Smooth muscle cell (in vitro differentiated cells): Measurements from ENCODE around the gene ZBTB9. TPM values are rescaled to one million over a fixed set of nuclear protein-coding genes. Genes with fewer than 3 reads are reported as not detected.

Experiments used
- DNase-seq: peaks from one replicate; lab custom pipeline; 2025; ENCODE audit not compliant: unreplicated experiment; lab: John Stamatoyannopoulos, UW
- H2AFZ ChIP-seq: fragments of 200-600 bp; sonication (generic); 2 replicates; pipeline ENCODE4 v1.6.0; 2016; ENCODE audit warnings: antibody characterized with exemption, low read depth, mild to moderate bottlenecking
- H3F3A ChIP-seq: fragments of 200-600 bp; sonication (generic); 2 replicates; pipeline ENCODE4 v1.6.0; 2017; ENCODE audit warnings: antibody characterized with exemption, low read depth
- H3K27ac ChIP-seq: fragments of 200-600 bp; sonication (generic); 2 replicates; pipeline ENCODE4 v1.5.1; 2016; ENCODE audit warnings: low read depth, mild to moderate bottlenecking
- H3K27me3 ChIP-seq: fragments of 200-600 bp; sonication (generic); 2 replicates; pipeline ENCODE4 v1.6.1; 2016; ENCODE audit warnings: low read depth, mild to moderate bottlenecking
- H3K36me3 ChIP-seq: fragments of 200-600 bp; sonication (generic); 2 replicates; pipeline ENCODE4 v1.5.1; 2016; ENCODE audit warnings: low read depth
- H3K4me1 ChIP-seq: fragments of 200-600 bp; sonication (generic); 2 replicates; pipeline ENCODE4 v1.5.1; 2016; ENCODE audit warnings: low read depth
- H3K4me2 ChIP-seq: fragments of 200-600 bp; sonication (generic); 2 replicates; pipeline ENCODE4 v1.6.0; 2016; ENCODE audit warnings: mild to moderate bottlenecking
- H3K4me3 ChIP-seq: fragments of 200-600 bp; sonication (generic); 2 replicates; pipeline ENCODE4 v1.5.1; 2016; ENCODE audit warnings: mild to moderate bottlenecking
- H3K79me2 ChIP-seq: fragments of 200-600 bp; sonication (generic); 2 replicates; pipeline ENCODE4 v1.6.0; 2016; ENCODE audit warnings: low read depth, mild to moderate bottlenecking
- H3K9ac ChIP-seq: fragments of 200-600 bp; sonication (generic); 2 replicates; pipeline ENCODE4 v1.6.0; 2016; ENCODE audit warnings: low read depth
- H3K9me3 ChIP-seq: fragments of 200-600 bp; sonication (generic); replicated peaks from 2 replicates; pipeline ENCODE4 v1.5.1; 2016; ENCODE audit warnings: low read depth
- H4K20me1 ChIP-seq: fragments of 200-600 bp; sonication (generic); 2 replicates; pipeline ENCODE4 v1.6.0; 2016; ENCODE audit warnings: low read depth
- CTCF ChIP-seq: fragments of 200-600 bp; sonication (generic); IDR thresholded peaks from 2 replicates; pipeline ENCODE4 v1.5.1; 2017; ENCODE audit warnings: borderline replicate concordance, mild to moderate bottlenecking, antibody characterized with exemption; ENCODE audit not compliant: insufficient read depth, poor library complexity, severe bottlenecking
- WGBS: methylation state at CpG from one replicate; pipeline ENCODE4 v1.1.7; 2016; ENCODE audit warnings: low lambda C conversion rate; 5-methylcytosine and 5-hydroxymethylcytosine counted together
- polyA plus RNA-seq: library from polyadenylated mRNA; unstranded; fragments of >200 nt; fragmentation: Nextera tagmentation; extraction: Ambion mirVana; gene quantifications from 2 replicates; pipeline ENCODE4 v1.2.1, GENCODE V29; 2016
- total RNA-seq: library from RNA; depleted of rRNA; stranded (reverse); fragments of >200 nt; gene quantifications from 2 replicates; pipeline ENCODE4 v1.2.3, GENCODE V29; 2014

Gene ZBTB9
- total and polyA plus RNA-seq, 2 experiments from 2014 or later, result 6.2 to 11.6 TPM

- Histone ChIP-seq H3K9me3 (no peaks in the 10 kb centered on the region), H3K4me1 (peaks cover 5% of the 10 kb centered on the region), H3K4me3 (no peak overlapping the region), H3K9ac (no peak overlapping the region), H3F3A (peaks cover 5% of the 10 kb centered on the region), H2AFZ (no peak overlapping the region), H4K20me1 (no peaks in the 10 kb centered on the region), H3K4me2 (no peak overlapping the region), H3K36me3 (no peaks in the 10 kb centered on the region), H3K79me2 (peaks cover 12% of the 10 kb centered on the region), H3K27me3 (no peaks in the 10 kb centered on the region), H3K27ac (no peak overlapping the region)
- no peak for DNase-seq
- WGBS, result 83% methylated on average over 3 of the region's 3 CpGs
- no peak for TF ChIP-seq CTCF
Observed at GRCh38 chr6:33450434-33450833, 3.9 kb upstream of the ZBTB9 start.

- H2AFZ ChIP-seq, result no peak overlapping the region
- H3K4me2 ChIP-seq, result no peak overlapping the region
- H3K27ac ChIP-seq, result no peak overlapping the region
- no peaks in the 10 kb centered on the region for H3K36me3 ChIP-seq
- no peak overlapping the region for H3K4me3 ChIP-seq
- H3K9me3 ChIP-seq, result no peaks in the 10 kb centered on the region
- 98% methylated on average over 5 of the region's 15 CpGs for WGBS
- no peaks in the 10 kb centered on the region for H4K20me1 ChIP-seq
- peaks cover 18% of the 10 kb centered on the region for H3K79me2 ChIP-seq
- H3F3A ChIP-seq, result peaks cover 5% of the 10 kb centered on the region
- H3K9ac ChIP-seq, result no peak overlapping the region
- H3K27me3 ChIP-seq, result no peaks in the 10 kb centered on the region
- peaks cover 5% of the 10 kb centered on the region for H3K4me1 ChIP-seq
- TF ChIP-seq CTCF, result no peak
- no peak for DNase-seq
Observed at GRCh38 chr6:33451606-33452005, 2.8 kb upstream of the ZBTB9 start.

GRCh38 chr6:33452496-33452895 is 1.9 kb upstream of the ZBTB9 start:
- no peak for DNase-seq
- Histone ChIP-seq H3K4me1 (peaks cover 5% of the 10 kb centered on the region), H3K27me3 (no peaks in the 10 kb centered on the region), H2AFZ (no peak overlapping the region), H3K36me3 (no peaks in the 10 kb centered on the region), H3K79me2 (peaks cover 18% of the 10 kb centered on the region), H3K27ac (no peak overlapping the region), H4K20me1 (no peaks in the 10 kb centered on the region), H3F3A (peaks cover 5% of the 10 kb centered on the region), H3K9ac (no peak overlapping the region), H3K4me3 (no peak overlapping the region), H3K9me3 (no peaks in the 10 kb centered on the region), H3K4me2 (no peak overlapping the region)
- 91% methylated on average over 4 of the region's 4 CpGs for WGBS
- TF ChIP-seq CTCF, result no peak

- Histone ChIP-seq H2AFZ (no peak overlapping the region), H3K4me1 (peaks cover 5% of the 10 kb centered on the region), H3K4me3 (peak overlapping the region; percentile 89), H3K4me2 (peak overlapping the region; percentile 95), H3K9me3 (no peaks in the 10 kb centered on the region), H4K20me1 (no peaks in the 10 kb centered on the region), H3K27me3 (no peaks in the 10 kb centered on the region), H3K79me2 (peaks cover 18% of the 10 kb centered on the region), H3K9ac (peak overlapping the region; percentile 72), H3K36me3 (no peaks in the 10 kb centered on the region), H3K27ac (peak overlapping the region; percentile 25), H3F3A (peaks cover 5% of the 10 kb centered on the region)
- no peak for TF ChIP-seq CTCF
- WGBS, result 40% methylated on average over 11 of the region's 12 CpGs
- no peak for DNase-seq
Observed at GRCh38 chr6:33453393-33454008, 875 bp upstream of the ZBTB9 start.
